Upper lobe of left lung (tissue), 6 donors: Measurements from ENCODE around the gene TBC1D19. TPM values are rescaled to one million over a fixed set of nuclear protein-coding genes. Genes with fewer than 3 reads are reported as not detected.

Source experiments
- ATAC-seq, 2 donors: fragments of 200-7000 bp; cut with Tn5 transposase; one replicate each; pipeline ENCODE4 v1.9.1; 2022; ENCODE audit warnings: mild to moderate bottlenecking in 2 of 2, moderate library complexity in 2 of 2; ENCODE audit not compliant: low FRiP score in 2 of 2
- DNase-seq, 2 donors: peaks; one replicate each; pipeline ENCODE4 v3.0.0-alpha.2; 2019 to 2020
- H3K27ac ChIP-seq, 4 donors: fragments of 200-600 bp; sonication (generic); one replicate each; pipeline ENCODE4 v1.5.1; 2016 to 2019
- H3K27me3 ChIP-seq, 4 donors: fragments of 200-600 bp; sonication (generic); one replicate each; pipeline ENCODE4 v1.5.1; 2017 to 2019
- H3K36me3 ChIP-seq, 4 donors: fragments of 200-600 bp; sonication (generic); one replicate each; pipeline ENCODE4 v1.5.1; 2016 to 2019
- H3K4me1 ChIP-seq, 4 donors: fragments of 200-600 bp; sonication (generic); one replicate each; pipeline ENCODE4 v1.5.1; 2018 to 2019
- H3K4me3 ChIP-seq, 4 donors: fragments of 200-600 bp; sonication (generic); one replicate each; pipeline ENCODE4 v1.5.1; 2017 to 2019; ENCODE audit warnings: mild to moderate bottlenecking in 2 of 4, moderate library complexity in 1 of 4
- H3K9me3 ChIP-seq, 4 donors: fragments of 200-600 bp; sonication (generic); one replicate each; pipeline ENCODE4 v1.5.1; 2018 to 2019
- EP300 ChIP-seq, 4 donors: sonication (generic); formaldehyde crosslinking; IDR thresholded peaks; one replicate each; pipeline ENCODE4 v1.5.1; 2017; ENCODE audit warnings: antibody characterized with exemption in 4 of 4, control low read depth in 2 of 4
- POLR2A ChIP-seq, 4 donors: fragments of 450-650 bp; IDR thresholded peaks; one replicate each; pipeline ENCODE4 v1.5.1; 2016 to 2017; ENCODE audit warnings: antibody characterized with exemption in 4 of 4, mild to moderate bottlenecking in 2 of 4
- POLR2AphosphoS5 ChIP-seq, 2 donors: sonication (generic); formaldehyde crosslinking; IDR thresholded peaks; one replicate each; pipeline ENCODE4 v1.5.1; 2017; ENCODE audit warnings: antibody characterized with exemption in 2 of 2
- WGBS, 2 donors: methylation state at CpG; one replicate each; pipeline ENCODE4 v1.1.5; 2017 to 2018; 5-methylcytosine and 5-hydroxymethylcytosine counted together
- total RNA-seq, 6 donors: library from RNA; depleted of rRNA in 4 of 6; stranded (reverse); fragments of >200 nt in 4 of 6; gene quantifications; one replicate each; pipeline versions ENCODE4 v1.1.0 to v1.2.1, GENCODE V29; 2016 to 2021
- TF ChIP-seq, protein P1 (sequence below), 6 experiments: fragments of 450-650 bp in 4 of 6; fragments of 200-600 bp in 2 of 6; sonication (generic) in 2 of 6; IDR thresholded peaks; one replicate each; pipeline ENCODE4 v1.5.1; 2016 to 2019; ENCODE audit warnings: antibody characterized with exemption in 6 of 6
- donor health status: DM: no; HTN: no; CAD: no; lungs with moderate emphysema.
- donor health status: DM: no; HTN: yes; CAD: no; lungs with severe emphysema.

Gene TBC1D19
- total RNA-seq, 6 donors from 2014 or later = 6.8 to 35.6 (median 11.8) TPM

DNA sequence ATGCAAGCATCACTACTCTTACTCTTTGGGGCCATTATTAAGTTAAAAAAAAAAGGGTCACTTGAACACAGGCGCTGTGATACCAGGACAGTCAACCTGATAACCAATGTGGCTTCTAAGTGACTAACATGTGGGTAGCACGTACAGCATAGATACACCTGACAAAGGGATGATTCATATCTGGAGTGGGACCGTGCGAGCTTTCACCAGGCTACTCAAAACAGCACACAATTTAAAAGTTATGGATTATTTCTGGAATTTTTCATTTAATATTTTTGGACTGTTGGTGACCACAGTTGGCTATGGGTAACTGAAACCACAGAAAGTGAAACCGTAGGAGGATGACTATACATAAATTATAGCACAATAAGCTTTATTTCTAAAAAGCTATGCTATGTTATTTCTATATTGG is 162.9 kb downstream of the TBC1D19 start:
- Histone ChIP-seq H3K36me3 (peaks cover 0 to 14% (median 0%) of the 10 kb centered on the region in 4 donors), H3K9me3 (peaks cover 0 to 5% (median 0%) of the 10 kb centered on the region in 4 donors), H3K4me1 (peaks cover 0 to 6% (median 3%) of the 10 kb centered on the region in 4 donors), H3K27me3 (no peaks in the 10 kb centered on the region), H3K4me3 (no peak overlapping the region), H3K27ac (no peak overlapping the region)
- TF ChIP-seq POLR2AphosphoS5 (IDR thresholded peaks at IDR 0.05) (no peak), POLR2A (IDR thresholded peaks at IDR 0.05) (no peak), EP300 (IDR thresholded peaks at IDR 0.05) (no peak)
- TF ChIP-seq, protein P1, sequence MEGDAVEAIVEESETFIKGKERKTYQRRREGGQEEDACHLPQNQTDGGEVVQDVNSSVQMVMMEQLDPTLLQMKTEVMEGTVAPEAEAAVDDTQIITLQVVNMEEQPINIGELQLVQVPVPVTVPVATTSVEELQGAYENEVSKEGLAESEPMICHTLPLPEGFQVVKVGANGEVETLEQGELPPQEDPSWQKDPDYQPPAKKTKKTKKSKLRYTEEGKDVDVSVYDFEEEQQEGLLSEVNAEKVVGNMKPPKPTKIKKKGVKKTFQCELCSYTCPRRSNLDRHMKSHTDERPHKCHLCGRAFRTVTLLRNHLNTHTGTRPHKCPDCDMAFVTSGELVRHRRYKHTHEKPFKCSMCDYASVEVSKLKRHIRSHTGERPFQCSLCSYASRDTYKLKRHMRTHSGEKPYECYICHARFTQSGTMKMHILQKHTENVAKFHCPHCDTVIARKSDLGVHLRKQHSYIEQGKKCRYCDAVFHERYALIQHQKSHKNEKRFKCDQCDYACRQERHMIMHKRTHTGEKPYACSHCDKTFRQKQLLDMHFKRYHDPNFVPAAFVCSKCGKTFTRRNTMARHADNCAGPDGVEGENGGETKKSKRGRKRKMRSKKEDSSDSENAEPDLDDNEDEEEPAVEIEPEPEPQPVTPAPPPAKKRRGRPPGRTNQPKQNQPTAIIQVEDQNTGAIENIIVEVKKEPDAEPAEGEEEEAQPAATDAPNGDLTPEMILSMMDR (IDR thresholded peaks at IDR 0.05) = no peak
- no peak for DNase-seq
- no peak for ATAC-seq
- 80 to 83% methylated on average over 5 of the region's 5 CpGs for WGBS, 2 donors

DNA sequence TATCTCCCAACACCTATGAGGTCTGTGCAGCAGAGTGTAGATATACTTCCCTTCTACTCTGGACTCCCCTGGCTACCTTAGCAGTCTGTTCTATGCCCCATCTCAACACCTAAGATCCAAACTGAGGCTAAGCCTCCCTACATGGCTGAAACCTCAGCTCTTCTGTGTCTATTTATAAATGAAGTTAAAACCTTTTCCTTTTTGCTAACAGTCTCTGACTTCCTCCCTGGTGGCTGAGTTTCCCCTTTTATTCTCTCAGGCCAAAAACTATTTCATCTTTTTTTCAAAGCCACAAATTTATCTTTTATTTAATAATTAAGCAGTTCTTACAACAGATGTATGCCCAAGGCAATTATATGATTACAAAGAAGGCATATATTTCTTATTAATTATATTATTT is 164.9 kb downstream of the TBC1D19 start:
- Histone ChIP-seq H3K4me1 (peaks cover 0 to 6% (median 5%) of the 10 kb centered on the region in 4 donors), H3K4me3 (no peak overlapping the region), H3K36me3 (peaks cover 0 to 14% (median 0%) of the 10 kb centered on the region in 4 donors), H3K9me3 (peaks cover 0 to 1% (median 0%) of the 10 kb centered on the region in 4 donors), H3K27me3 (no peaks in the 10 kb centered on the region), H3K27ac (no peak overlapping the region)
- DNase-seq (no peak), ATAC-seq (no peak)
- TF ChIP-seq, protein P1 (IDR thresholded peaks at IDR 0.05) = no peak
- no peak for TF ChIP-seq POLR2A (IDR thresholded peaks at IDR 0.05)
- TF ChIP-seq POLR2AphosphoS5 (IDR thresholded peaks at IDR 0.05) = no peak
- TF ChIP-seq EP300 (IDR thresholded peaks at IDR 0.05) = no peak

DNA sequence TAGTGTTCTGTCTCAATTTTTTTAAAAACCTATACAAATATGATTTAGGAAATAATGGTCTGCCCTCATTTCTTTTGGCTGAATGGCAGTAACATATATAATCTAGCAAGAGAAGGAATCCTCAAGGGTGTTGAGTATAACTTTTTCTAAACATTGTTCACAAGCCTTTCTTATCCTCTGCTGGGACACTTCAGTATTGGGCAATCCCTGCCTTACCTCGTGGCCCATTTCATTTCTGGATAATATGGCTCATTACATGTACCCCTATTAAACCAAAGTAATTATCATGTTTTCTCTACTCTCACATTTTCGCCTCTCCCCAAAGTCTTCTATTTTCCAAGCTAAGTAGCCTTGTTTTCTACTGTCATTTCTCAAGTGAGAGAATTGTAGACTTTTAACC is 166.0 kb downstream of the TBC1D19 start:
- Histone ChIP-seq H3K9me3 (no peaks in the 10 kb centered on the region), H3K27ac (no peak overlapping the region), H3K36me3 (peaks cover 0 to 14% (median 0%) of the 10 kb centered on the region in 4 donors), H3K4me1 (peaks cover 0 to 13% (median 7%) of the 10 kb centered on the region in 4 donors), H3K27me3 (no peaks in the 10 kb centered on the region), H3K4me3 (no peak overlapping the region)
- no peak for TF ChIP-seq EP300 (IDR thresholded peaks at IDR 0.05)
- TF ChIP-seq POLR2A (IDR thresholded peaks at IDR 0.05) = no peak
- no peak for TF ChIP-seq POLR2AphosphoS5 (IDR thresholded peaks at IDR 0.05)
- TF ChIP-seq, protein P1 (IDR thresholded peaks at IDR 0.05) = no peak
- no peak for ATAC-seq
- DNase-seq = no peak
- 78% methylated on average over 2 of the region's 2 CpGs for WGBS, 2 donors

DNA sequence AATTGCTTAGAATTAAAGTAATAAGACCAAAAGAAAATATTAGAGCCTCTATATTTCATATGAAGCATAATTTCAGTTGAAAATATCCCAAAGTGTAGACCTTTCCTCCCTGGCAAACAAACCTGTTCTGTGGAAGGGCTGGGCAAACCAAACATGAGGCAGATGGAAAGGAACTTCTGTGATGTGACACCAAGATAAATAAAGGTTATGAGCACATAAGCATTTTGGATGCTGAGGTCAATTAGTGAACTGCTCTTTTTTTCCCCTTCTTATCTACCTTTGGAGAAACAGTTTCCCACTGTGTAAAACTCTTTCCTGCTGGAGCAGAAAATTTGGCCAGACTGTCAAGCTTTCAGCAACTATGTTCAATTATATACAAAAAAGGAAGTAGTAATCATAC is 167.1 kb downstream of the TBC1D19 start:
- Histone ChIP-seq H3K27ac (no peak overlapping the region), H3K4me1 (peaks cover 0 to 13% (median 7%) of the 10 kb centered on the region in 4 donors), H3K27me3 (no peaks in the 10 kb centered on the region), H3K4me3 (no peak overlapping the region), H3K9me3 (no peaks in the 10 kb centered on the region), H3K36me3 (peaks cover 0 to 14% (median 0%) of the 10 kb centered on the region in 4 donors)
- ATAC-seq = no peak
- TF ChIP-seq, protein P1 (IDR thresholded peaks at IDR 0.05) = no peak
- TF ChIP-seq POLR2AphosphoS5 (IDR thresholded peaks at IDR 0.05) (no peak), EP300 (IDR thresholded peaks at IDR 0.05) (no peak), POLR2A (IDR thresholded peaks at IDR 0.05) (no peak)
- no peak for DNase-seq

DNA sequence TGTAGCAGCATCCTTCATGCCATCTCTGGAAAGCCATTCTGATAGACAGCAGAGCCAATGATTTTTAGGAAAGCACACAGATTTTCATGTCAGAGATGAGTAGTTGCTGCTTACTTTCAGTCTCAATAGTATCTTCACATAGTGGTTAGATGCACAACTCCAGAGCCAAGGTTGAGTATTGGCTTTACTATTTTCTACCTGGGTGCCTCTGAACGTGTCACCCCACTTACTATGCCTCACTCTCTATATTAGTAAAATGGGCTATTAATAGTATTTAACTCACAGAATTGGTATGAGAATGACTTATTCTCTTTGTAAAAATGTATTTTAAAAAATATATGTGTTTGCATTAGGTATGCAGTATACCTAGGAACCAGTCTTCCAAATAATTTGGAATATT is 168.0 kb downstream of the TBC1D19 start:
- ATAC-seq = no peak

More for the DNA sequence above, 168.0 kb downstream of the TBC1D19 start:
- no peak for DNase-seq
- TF ChIP-seq POLR2A (IDR thresholded peaks at IDR 0.05) (no peak), EP300 (IDR thresholded peaks at IDR 0.05) (no peak), POLR2AphosphoS5 (IDR thresholded peaks at IDR 0.05) (no peak)
- TF ChIP-seq, protein P1 (IDR thresholded peaks at IDR 0.05) = no peak
- H3K27me3 ChIP-seq = no peaks in the 10 kb centered on the region
- H3K4me1 ChIP-seq = peaks cover 0 to 13% (median 7%) of the 10 kb centered on the region in 4 donors
- 92 to 96% methylated on average over 1 of the region's 1 CpG for WGBS, 2 donors
- no peak overlapping the region for H3K4me3 ChIP-seq
- no peaks in the 10 kb centered on the region for H3K9me3 ChIP-seq
- peaks cover 0 to 14% (median 0%) of the 10 kb centered on the region in 4 donors for H3K36me3 ChIP-seq
- H3K27ac ChIP-seq = no peak overlapping the region
